ENCODE data around the gene SLAMF7. TPM values are rescaled to one million over a fixed set of nuclear protein-coding genes. Genes with fewer than 3 reads are reported as not detected.

The SLAMF7 gene
- total RNA-seq, 2 donors from 2014 or later, result 0.98 TPM; not detected in 1

GRCh38 chr1:160731990-160732389, 7.1 kb upstream of the SLAMF7 start:
- TF ChIP-seq, protein P1, sequence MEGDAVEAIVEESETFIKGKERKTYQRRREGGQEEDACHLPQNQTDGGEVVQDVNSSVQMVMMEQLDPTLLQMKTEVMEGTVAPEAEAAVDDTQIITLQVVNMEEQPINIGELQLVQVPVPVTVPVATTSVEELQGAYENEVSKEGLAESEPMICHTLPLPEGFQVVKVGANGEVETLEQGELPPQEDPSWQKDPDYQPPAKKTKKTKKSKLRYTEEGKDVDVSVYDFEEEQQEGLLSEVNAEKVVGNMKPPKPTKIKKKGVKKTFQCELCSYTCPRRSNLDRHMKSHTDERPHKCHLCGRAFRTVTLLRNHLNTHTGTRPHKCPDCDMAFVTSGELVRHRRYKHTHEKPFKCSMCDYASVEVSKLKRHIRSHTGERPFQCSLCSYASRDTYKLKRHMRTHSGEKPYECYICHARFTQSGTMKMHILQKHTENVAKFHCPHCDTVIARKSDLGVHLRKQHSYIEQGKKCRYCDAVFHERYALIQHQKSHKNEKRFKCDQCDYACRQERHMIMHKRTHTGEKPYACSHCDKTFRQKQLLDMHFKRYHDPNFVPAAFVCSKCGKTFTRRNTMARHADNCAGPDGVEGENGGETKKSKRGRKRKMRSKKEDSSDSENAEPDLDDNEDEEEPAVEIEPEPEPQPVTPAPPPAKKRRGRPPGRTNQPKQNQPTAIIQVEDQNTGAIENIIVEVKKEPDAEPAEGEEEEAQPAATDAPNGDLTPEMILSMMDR (IDR thresholded peaks at IDR 0.05), result no peak
- Histone ChIP-seq H3K36me3 (no peaks in the 10 kb centered on the region), H3K27me3 (no peaks in the 10 kb centered on the region), H3K4me1 (peaks cover 0 to 1% of the 10 kb centered on the region in 2 donors), H3K27ac (no peak overlapping the region), H3K9me3 (no peaks in the 10 kb centered on the region), H3K4me3 (no peak overlapping the region)
- DNase-seq (ENCODE audit: low spot score), result no peak

GRCh38 chr1:160733898-160734297, 5.1 kb upstream of the SLAMF7 start:
- Histone ChIP-seq H3K36me3 (no peaks in the 10 kb centered on the region), H3K4me3 (no peak overlapping the region), H3K27ac (no peak overlapping the region), H3K27me3 (no peaks in the 10 kb centered on the region), H3K4me1 (no peaks in the 10 kb centered on the region), H3K9me3 (no peaks in the 10 kb centered on the region)
- DNase-seq (ENCODE audit: low spot score), result no peak
- TF ChIP-seq, protein P1 (IDR thresholded peaks at IDR 0.05), result no peak

- Histone ChIP-seq H3K4me3 (no peak overlapping the region), H3K4me1 (no peaks in the 10 kb centered on the region), H3K9me3 (no peaks in the 10 kb centered on the region), H3K27ac (no peak overlapping the region), H3K27me3 (no peaks in the 10 kb centered on the region), H3K36me3 (no peaks in the 10 kb centered on the region)
- no peak for DNase-seq (ENCODE audit: low spot score)
- TF ChIP-seq, protein P1 (IDR thresholded peaks at IDR 0.05), result no peak
Observed at GRCh38 chr1:160734301-160734700, 4.7 kb upstream of the SLAMF7 start.

DNA sequence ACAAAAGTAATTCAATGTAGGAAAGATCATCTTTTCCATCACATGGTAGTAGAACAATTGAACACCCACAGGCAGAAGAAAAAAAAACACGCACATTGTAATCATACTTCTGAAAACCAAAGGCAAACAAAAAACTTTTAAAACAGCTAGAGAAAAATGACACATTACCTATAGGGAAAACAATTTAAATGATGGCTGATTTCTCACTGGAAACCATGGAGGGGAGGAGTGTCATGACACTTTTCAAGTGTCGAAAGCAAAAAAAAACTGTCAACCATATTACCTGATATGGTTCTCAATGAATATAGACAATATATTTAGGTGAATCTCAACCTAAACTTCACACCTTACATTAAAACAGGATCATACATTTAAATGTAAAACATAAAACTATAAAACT, 776 bp upstream of the SLAMF7 start:
- Histone ChIP-seq H3K27ac (no peak overlapping the region), H3K27me3 (no peaks in the 10 kb centered on the region), H3K4me3 (no peak overlapping the region), H3K9me3 (no peaks in the 10 kb centered on the region), H3K36me3 (no peaks in the 10 kb centered on the region), H3K4me1 (no peaks in the 10 kb centered on the region)
- TF ChIP-seq, protein P1 (IDR thresholded peaks at IDR 0.05), result no peak
- no peak for DNase-seq (ENCODE audit: low spot score)

GRCh38 chr1:160740133-160740688, 1.2 kb downstream of the SLAMF7 start:
- no peaks in the 10 kb centered on the region for H3K9me3 ChIP-seq
- DNase-seq (ENCODE audit: low spot score), result no peak
- H3K27ac ChIP-seq, result no peak overlapping the region
- TF ChIP-seq, protein P1 (IDR thresholded peaks at IDR 0.05), result no peak
- no peaks in the 10 kb centered on the region for H3K4me1 ChIP-seq
- no peaks in the 10 kb centered on the region for H3K36me3 ChIP-seq
- H3K27me3 ChIP-seq, result no peaks in the 10 kb centered on the region
- H3K4me3 ChIP-seq, result no peak overlapping the region

DNA sequence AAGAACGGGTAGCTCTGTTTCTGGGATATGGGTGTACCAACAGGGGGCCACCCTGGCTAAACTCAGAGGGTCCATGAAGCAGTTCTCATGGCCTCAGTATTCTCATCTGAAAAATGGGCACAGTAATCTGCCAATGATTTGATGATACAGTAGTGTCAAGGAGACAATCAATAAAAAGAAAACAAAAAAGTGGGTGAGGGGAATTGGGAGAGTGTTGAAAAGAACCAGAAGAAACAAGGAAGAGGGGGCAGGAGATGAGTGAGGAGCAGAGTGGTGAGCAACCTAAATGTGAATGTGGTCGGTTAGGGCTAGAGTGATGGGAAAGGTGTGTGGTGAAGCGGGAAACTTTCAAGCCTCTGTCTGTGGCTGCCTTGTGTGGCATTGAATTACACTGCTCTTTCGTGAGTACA, 2.0 kb downstream of the SLAMF7 start:
- H3K36me3 ChIP-seq, result no peaks in the 10 kb centered on the region
- no peaks in the 10 kb centered on the region for H3K27me3 ChIP-seq
- H3K4me3 ChIP-seq, result no peak overlapping the region
- TF ChIP-seq, protein P1 (IDR thresholded peaks at IDR 0.05), result no peak
- DNase-seq (ENCODE audit: low spot score), result no peak
- no peaks in the 10 kb centered on the region for H3K4me1 ChIP-seq
- no peak overlapping the region for H3K27ac ChIP-seq
- H3K9me3 ChIP-seq, result no peaks in the 10 kb centered on the region
